ENCODE measurements around the gene B3GALNT2.
"Not testable (repeated sequence)": the region's sequence is repeated elsewhere in the genome, so short reads cannot be mapped to it uniquely, and the experiment has no call there.

B3GALNT2 gene

GRCh38 chr1:235460770-235461169 lies 43.5 kb downstream of the B3GALNT2 start:
- H3K4me3 ChIP-seq (IDR thresholded peaks at IDR 0.05; ENCODE audit: insufficient read depth, low read depth, low read length) = no peak overlapping the region
- H3K36me3 ChIP-seq (ENCODE audit: insufficient read depth) = peaks cover 9% of the 10 kb centered on the region; the same call in 1 of the 2 replicates
- no peak overlapping the region for H2AFZ ChIP-seq (ENCODE audit: low read depth)
- H3K27ac ChIP-seq = no peak overlapping the region
- no peaks in the 10 kb centered on the region for H3K27me3 ChIP-seq (ENCODE audit: insufficient read depth, low read depth)
- no peak for TF ChIP-seq CTCF (conservative IDR thresholded peaks at IDR 0.05; ENCODE audit: low read depth, low read length)
- H3K79me2 ChIP-seq (ENCODE audit: insufficient read depth, low read depth) = no peaks in the 10 kb centered on the region
- H4K20me1 ChIP-seq (ENCODE audit: insufficient read depth) = no peaks in the 10 kb centered on the region
- H3K4me2 ChIP-seq = no peak overlapping the region
- no peak overlapping the region for H3K9ac ChIP-seq
- no peaks in the 10 kb centered on the region for H3K4me1 ChIP-seq (ENCODE audit: low read depth, poor library complexity, severe bottlenecking)

GRCh38 chr1:235457856-235458255 lies 46.4 kb downstream of the B3GALNT2 start:
- not testable (repeated sequence) for H4K20me1 ChIP-seq (ENCODE audit: insufficient read depth); H3K79me2 ChIP-seq (ENCODE audit: insufficient read depth, low read depth); H3K4me2 ChIP-seq; H3K36me3 ChIP-seq (ENCODE audit: insufficient read depth); H3K27me3 ChIP-seq (ENCODE audit: insufficient read depth, low read depth); H2AFZ ChIP-seq (ENCODE audit: low read depth); H3K4me3 ChIP-seq (IDR thresholded peaks at IDR 0.05; ENCODE audit: insufficient read depth, low read depth, low read length); H3K4me1 ChIP-seq (ENCODE audit: low read depth, poor library complexity, severe bottlenecking); H3K9ac ChIP-seq; H3K27ac ChIP-seq

GRCh38 chr1:235455823-235456222 lies 48.4 kb downstream of the B3GALNT2 start:
- no peaks in the 10 kb centered on the region for H3K27me3 ChIP-seq (ENCODE audit: insufficient read depth, low read depth)
- H3K4me2 ChIP-seq = no peak overlapping the region
- H3K4me1 ChIP-seq (ENCODE audit: low read depth, poor library complexity, severe bottlenecking) = no peaks in the 10 kb centered on the region
- H3K4me3 ChIP-seq (IDR thresholded peaks at IDR 0.05; ENCODE audit: insufficient read depth, low read depth, low read length) = no peak overlapping the region
- H3K79me2 ChIP-seq (ENCODE audit: insufficient read depth, low read depth) = no peaks in the 10 kb centered on the region
- H4K20me1 ChIP-seq (ENCODE audit: insufficient read depth) = no peaks in the 10 kb centered on the region
- no peaks in the 10 kb centered on the region for H3K36me3 ChIP-seq (ENCODE audit: insufficient read depth)
- H3K27ac ChIP-seq = no peak overlapping the region
- H2AFZ ChIP-seq (ENCODE audit: low read depth) = no peak overlapping the region
- H3K9ac ChIP-seq = no peak overlapping the region
- TF ChIP-seq CTCF (conservative IDR thresholded peaks at IDR 0.05; ENCODE audit: low read depth, low read length) = no peak

- Histone ChIP-seq H3K9ac (no peak overlapping the region), H3K4me3 (IDR thresholded peaks at IDR 0.05; ENCODE audit: insufficient read depth, low read depth, low read length) (no peak overlapping the region), H3K4me2 (no peak overlapping the region), H3K27me3 (ENCODE audit: insufficient read depth, low read depth) (no peaks in the 10 kb centered on the region), H3K4me1 (ENCODE audit: low read depth, poor library complexity, severe bottlenecking) (no peaks in the 10 kb centered on the region), H4K20me1 (ENCODE audit: insufficient read depth) (no peaks in the 10 kb centered on the region), H3K27ac (no peak overlapping the region), H3K79me2 (ENCODE audit: insufficient read depth, low read depth) (no peaks in the 10 kb centered on the region), H2AFZ (ENCODE audit: low read depth) (no peak overlapping the region), H3K36me3 (ENCODE audit: insufficient read depth) (no peaks in the 10 kb centered on the region)
- TF ChIP-seq CTCF (conservative IDR thresholded peaks at IDR 0.05; ENCODE audit: low read depth, low read length) = no peak
Observed at GRCh38 chr1:235455097-235455496, 49.2 kb downstream of the B3GALNT2 start.

- Histone ChIP-seq H3K27ac (no peak overlapping the region), H3K4me3 (IDR thresholded peaks at IDR 0.05; ENCODE audit: insufficient read depth, low read depth, low read length) (no peak overlapping the region), H3K4me2 (no peak overlapping the region), H4K20me1 (ENCODE audit: insufficient read depth) (no peaks in the 10 kb centered on the region), H3K4me1 (ENCODE audit: low read depth, poor library complexity, severe bottlenecking) (no peaks in the 10 kb centered on the region), H3K9ac (no peak overlapping the region), H2AFZ (ENCODE audit: low read depth) (no peak overlapping the region), H3K36me3 (ENCODE audit: insufficient read depth) (no peaks in the 10 kb centered on the region), H3K79me2 (ENCODE audit: insufficient read depth, low read depth) (no peaks in the 10 kb centered on the region), H3K27me3 (ENCODE audit: insufficient read depth, low read depth) (no peaks in the 10 kb centered on the region)
- no peak for TF ChIP-seq CTCF (conservative IDR thresholded peaks at IDR 0.05; ENCODE audit: low read depth, low read length)
Observed at GRCh38 chr1:235454021-235454420, 50.2 kb downstream of the B3GALNT2 start.

All from KMS-11 (cell line).